ENCODE data around the gene ECT2L. TPM values are rescaled to one million over a fixed set of nuclear protein-coding genes. Genes with fewer than 3 reads are reported as not detected.

ECT2L gene
- total and polyA plus RNA-seq, 2 experiments from 2014 or later: 0.03 to 0.15 TPM

- Histone ChIP-seq H2AFZ (no peak overlapping the region), H3K79me2 (replicated peaks; ENCODE audit: insufficient read depth) (no peaks in the 10 kb centered on the region), H3K9me2 (ENCODE audit: insufficient read depth) (no peaks in the 10 kb centered on the region), H4K20me1 (replicated peaks; ENCODE audit: insufficient read depth) (no peaks in the 10 kb centered on the region), H3K36me3 (ENCODE audit: insufficient read depth) (peaks cover 26% of the 10 kb centered on the region), H3K4me3 (no peak overlapping the region), H3K27me3 (ENCODE audit: insufficient read depth) (no peaks in the 10 kb centered on the region), H3F3A (replicated peaks; ENCODE audit: low read depth) (no peaks in the 10 kb centered on the region), H3K4me1 (ENCODE audit: insufficient read depth) (no peaks in the 10 kb centered on the region), H3K27ac (ENCODE audit: low read depth) (no peak overlapping the region), H3K4me2 (no peak overlapping the region)
- H3K27ac Mint-ChIP-seq: no peak overlapping the region
- H3K9me3 Mint-ChIP-seq: no peaks in the 10 kb centered on the region; the same call in 2 of the 3 replicates
- ATAC-seq (no peak), DNase-seq (ENCODE audit: low spot score) (no peak)
- no peak overlapping the region for H3K4me3 Mint-ChIP-seq
- H3K27me3 Mint-ChIP-seq (ENCODE audit: insufficient read depth, low read depth, poor library complexity): no peaks in the 10 kb centered on the region
- no peaks in the 10 kb centered on the region for H3K4me1 Mint-ChIP-seq
- peaks cover 57% of the 10 kb centered on the region for H3K36me3 Mint-ChIP-seq (ENCODE audit: low read depth)
- TF ChIP-seq ZNF331 (CRISPR knock-in tag; IDR thresholded peaks at IDR 0.05; ENCODE audit: low read depth) (no peak), CTCF (conservative IDR thresholded peaks at IDR 0.05; ENCODE audit: low read depth in 2 of 2) (no peak), STAT1 (IDR thresholded peaks at IDR 0.05; ENCODE audit: unreplicated experiment) (no peak), JUNB (IDR thresholded peaks at IDR 0.05; ENCODE audit: unreplicated experiment) (no peak), POLR2AphosphoS5 (IDR thresholded peaks at IDR 0.05; ENCODE audit: low read depth) (no peak), ZNF114 (CRISPR knock-in tag; IDR thresholded peaks at IDR 0.05) (no peak), EZH2phosphoT487 (IDR thresholded peaks at IDR 0.05; ENCODE audit: unreplicated experiment) (no peak), CREB1 (CRISPR knock-in tag; IDR thresholded peaks at IDR 0.05; ENCODE audit: low read depth) (no peak), NANOG (IDR thresholded peaks at IDR 0.05; ENCODE audit: borderline replicate concordance) (no peak), EZH2 (IDR thresholded peaks at IDR 0.05; ENCODE audit: low read depth, unreplicated experiment) (no peak)
- TF ChIP-seq, protein P1, sequence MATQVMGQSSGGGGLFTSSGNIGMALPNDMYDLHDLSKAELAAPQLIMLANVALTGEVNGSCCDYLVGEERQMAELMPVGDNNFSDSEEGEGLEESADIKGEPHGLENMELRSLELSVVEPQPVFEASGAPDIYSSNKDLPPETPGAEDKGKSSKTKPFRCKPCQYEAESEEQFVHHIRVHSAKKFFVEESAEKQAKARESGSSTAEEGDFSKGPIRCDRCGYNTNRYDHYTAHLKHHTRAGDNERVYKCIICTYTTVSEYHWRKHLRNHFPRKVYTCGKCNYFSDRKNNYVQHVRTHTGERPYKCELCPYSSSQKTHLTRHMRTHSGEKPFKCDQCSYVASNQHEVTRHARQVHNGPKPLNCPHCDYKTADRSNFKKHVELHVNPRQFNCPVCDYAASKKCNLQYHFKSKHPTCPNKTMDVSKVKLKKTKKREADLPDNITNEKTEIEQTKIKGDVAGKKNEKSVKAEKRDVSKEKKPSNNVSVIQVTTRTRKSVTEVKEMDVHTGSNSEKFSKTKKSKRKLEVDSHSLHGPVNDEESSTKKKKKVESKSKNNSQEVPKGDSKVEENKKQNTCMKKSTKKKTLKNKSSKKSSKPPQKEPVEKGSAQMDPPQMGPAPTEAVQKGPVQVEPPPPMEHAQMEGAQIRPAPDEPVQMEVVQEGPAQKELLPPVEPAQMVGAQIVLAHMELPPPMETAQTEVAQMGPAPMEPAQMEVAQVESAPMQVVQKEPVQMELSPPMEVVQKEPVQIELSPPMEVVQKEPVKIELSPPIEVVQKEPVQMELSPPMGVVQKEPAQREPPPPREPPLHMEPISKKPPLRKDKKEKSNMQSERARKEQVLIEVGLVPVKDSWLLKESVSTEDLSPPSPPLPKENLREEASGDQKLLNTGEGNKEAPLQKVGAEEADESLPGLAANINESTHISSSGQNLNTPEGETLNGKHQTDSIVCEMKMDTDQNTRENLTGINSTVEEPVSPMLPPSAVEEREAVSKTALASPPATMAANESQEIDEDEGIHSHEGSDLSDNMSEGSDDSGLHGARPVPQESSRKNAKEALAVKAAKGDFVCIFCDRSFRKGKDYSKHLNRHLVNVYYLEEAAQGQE (IDR thresholded peaks at IDR 0.05; ENCODE audit: unreplicated experiment): no peak
- TF ChIP-seq, protein P2, sequence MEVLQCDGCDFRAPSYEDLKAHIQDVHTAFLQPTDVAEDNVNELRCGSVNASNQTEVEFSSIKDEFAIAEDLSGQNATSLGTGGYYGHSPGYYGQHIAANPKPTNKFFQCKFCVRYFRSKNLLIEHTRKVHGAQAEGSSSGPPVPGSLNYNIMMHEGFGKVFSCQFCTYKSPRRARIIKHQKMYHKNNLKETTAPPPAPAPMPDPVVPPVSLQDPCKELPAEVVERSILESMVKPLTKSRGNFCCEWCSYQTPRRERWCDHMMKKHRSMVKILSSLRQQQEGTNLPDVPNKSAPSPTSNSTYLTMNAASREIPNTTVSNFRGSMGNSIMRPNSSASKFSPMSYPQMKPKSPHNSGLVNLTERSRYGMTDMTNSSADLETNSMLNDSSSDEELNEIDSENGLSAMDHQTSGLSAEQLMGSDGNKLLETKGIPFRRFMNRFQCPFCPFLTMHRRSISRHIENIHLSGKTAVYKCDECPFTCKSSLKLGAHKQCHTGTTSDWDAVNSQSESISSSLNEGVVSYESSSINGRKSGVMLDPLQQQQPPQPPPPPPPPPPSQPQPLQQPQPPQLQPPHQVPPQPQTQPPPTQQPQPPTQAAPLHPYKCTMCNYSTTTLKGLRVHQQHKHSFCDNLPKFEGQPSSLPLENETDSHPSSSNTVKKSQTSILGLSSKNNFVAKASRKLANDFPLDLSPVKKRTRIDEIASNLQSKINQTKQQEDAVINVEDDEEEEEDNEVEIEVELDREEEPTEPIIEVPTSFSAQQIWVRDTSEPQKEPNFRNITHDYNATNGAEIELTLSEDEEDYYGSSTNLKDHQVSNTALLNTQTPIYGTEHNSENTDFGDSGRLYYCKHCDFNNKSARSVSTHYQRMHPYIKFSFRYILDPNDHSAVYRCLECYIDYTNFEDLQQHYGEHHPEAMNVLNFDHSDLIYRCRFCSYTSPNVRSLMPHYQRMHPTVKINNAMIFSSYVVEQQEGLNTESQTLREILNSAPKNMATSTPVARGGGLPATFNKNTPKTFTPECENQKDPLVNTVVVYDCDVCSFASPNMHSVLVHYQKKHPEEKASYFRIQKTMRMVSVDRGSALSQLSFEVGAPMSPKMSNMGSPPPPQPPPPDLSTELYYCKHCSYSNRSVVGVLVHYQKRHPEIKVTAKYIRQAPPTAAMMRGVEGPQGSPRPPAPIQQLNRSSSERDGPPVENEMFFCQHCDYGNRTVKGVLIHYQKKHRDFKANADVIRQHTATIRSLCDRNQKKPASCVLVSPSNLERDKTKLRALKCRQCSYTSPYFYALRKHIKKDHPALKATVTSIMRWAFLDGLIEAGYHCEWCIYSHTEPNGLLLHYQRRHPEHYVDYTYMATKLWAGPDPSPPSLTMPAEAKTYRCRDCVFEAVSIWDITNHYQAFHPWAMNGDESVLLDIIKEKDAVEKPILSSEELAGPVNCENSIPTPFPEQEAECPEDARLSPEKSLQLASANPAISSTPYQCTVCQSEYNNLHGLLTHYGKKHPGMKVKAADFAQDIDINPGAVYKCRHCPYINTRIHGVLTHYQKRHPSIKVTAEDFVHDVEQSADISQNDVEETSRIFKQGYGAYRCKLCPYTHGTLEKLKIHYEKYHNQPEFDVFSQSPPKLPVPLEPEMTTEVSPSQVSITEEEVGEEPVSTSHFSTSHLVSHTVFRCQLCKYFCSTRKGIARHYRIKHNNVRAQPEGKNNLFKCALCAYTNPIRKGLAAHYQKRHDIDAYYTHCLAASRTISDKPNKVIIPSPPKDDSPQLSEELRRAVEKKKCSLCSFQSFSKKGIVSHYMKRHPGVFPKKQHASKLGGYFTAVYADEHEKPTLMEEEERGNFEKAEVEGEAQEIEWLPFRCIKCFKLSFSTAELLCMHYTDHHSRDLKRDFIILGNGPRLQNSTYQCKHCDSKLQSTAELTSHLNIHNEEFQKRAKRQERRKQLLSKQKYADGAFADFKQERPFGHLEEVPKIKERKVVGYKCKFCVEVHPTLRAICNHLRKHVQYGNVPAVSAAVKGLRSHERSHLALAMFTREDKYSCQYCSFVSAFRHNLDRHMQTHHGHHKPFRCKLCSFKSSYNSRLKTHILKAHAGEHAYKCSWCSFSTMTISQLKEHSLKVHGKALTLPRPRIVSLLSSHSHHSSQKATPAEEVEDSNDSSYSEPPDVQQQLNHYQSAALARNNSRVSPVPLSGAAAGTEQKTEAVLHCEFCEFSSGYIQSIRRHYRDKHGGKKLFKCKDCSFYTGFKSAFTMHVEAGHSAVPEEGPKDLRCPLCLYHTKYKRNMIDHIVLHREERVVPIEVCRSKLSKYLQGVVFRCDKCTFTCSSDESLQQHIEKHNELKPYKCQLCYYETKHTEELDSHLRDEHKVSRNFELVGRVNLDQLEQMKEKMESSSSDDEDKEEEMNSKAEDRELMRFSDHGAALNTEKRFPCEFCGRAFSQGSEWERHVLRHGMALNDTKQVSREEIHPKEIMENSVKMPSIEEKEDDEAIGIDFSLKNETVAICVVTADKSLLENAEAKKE (CRISPR knock-in tag; IDR thresholded peaks at IDR 0.05): no peak
- TF ChIP-seq, protein P3, sequence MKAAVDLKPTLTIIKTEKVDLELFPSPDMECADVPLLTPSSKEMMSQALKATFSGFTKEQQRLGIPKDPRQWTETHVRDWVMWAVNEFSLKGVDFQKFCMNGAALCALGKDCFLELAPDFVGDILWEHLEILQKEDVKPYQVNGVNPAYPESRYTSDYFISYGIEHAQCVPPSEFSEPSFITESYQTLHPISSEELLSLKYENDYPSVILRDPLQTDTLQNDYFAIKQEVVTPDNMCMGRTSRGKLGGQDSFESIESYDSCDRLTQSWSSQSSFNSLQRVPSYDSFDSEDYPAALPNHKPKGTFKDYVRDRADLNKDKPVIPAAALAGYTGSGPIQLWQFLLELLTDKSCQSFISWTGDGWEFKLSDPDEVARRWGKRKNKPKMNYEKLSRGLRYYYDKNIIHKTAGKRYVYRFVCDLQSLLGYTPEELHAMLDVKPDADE (IDR thresholded peaks at IDR 0.05): no peak
Observed at GRCh38 chr6:138907167-138907566, 111.3 kb downstream of the ECT2L start.
